ENCODE results near the gene PTRH1. TPM values are rescaled to one million over a fixed set of nuclear protein-coding genes. Genes with fewer than 3 reads are reported as not detected.

The PTRH1 gene
- polyA plus RNA-seq, 1 of the 3 experiments (the other 2 are of a cell fraction), result 42.2 TPM

DNA sequence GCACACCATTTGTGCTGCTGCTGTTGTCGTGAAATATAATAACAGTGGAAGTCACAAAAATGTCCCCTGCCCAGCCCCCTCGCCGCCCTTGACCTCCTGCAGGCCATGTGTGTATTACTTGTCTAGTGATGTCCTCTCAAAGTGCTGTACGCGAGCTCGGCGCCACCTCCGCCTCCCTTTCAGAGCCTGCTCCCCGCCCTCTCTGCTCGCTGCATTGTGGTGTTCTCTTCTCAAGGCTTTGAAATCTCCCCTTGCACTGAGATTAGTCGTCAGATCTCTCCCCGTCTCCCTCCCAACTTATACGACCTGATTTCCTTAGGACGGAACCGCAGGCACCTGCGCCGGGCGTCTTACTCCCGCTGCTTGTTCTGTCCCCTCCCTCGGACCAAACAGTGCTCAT, 23.4 kb downstream of the PTRH1 start:
- no peaks in the 10 kb centered on the region for H3K9me3 ChIP-seq
- H3K79me2 ChIP-seq (ENCODE audit: insufficient read depth), result no peaks in the 10 kb centered on the region
- H2AFZ ChIP-seq (ENCODE audit: low read depth), result no peak overlapping the region
- no peak for DNase-seq
- H3F3A ChIP-seq (replicated peaks; ENCODE audit: insufficient read depth), result peaks cover 3% of the 10 kb centered on the region
- ChIA-PET POLR2A (interaction anchor here (1.4 kb wide), 1 partner anchor 9 kb away, joined by 3 read pairs; no protein-coding TSS in a partner anchor), CTCF (interaction anchor here (0.9 to 2.2 kb wide), 4 partner anchors 18 to 177 kb away, joined by 3 to 9 read pairs (median 4); partner anchors contain the start of gene TOR2A)
- no peak overlapping the region for H3K9ac ChIP-seq
- no peaks in the 10 kb centered on the region for H3K9me2 ChIP-seq
- no peak for TF ChIP-seq EZH2phosphoT487 (IDR thresholded peaks at IDR 0.05; ENCODE audit: borderline replicate concordance, low read depth)
- peaks cover 0 to 3% of the 10 kb centered on the region in 2 experiments; a peak in 1 of 4 replicates for H3K4me1 ChIP-seq (ENCODE audit: control insufficient read depth in 1 of 2, insufficient read depth in 2 of 2, low read depth in 1 of 2, low read length in 1 of 2)
- no peaks in the 10 kb centered on the region for H4K20me1 ChIP-seq (ENCODE audit: insufficient read depth)
- H3K4me2 ChIP-seq, result no peak overlapping the region
- no peak overlapping the region for H3K4me3 ChIP-seq (ENCODE audit: low read depth in 2 of 2, low read length in 1 of 2)
- WGBS (ENCODE audit: low lambda C conversion rate), result 94% methylated on average over 20 of the region's 20 CpGs
- no peak overlapping the region for H3K27ac ChIP-seq (ENCODE audit: low read depth in 2 of 2, low read length in 1 of 2)
- H3K36me3 ChIP-seq (replicated peaks in 1 of 2; ENCODE audit: control insufficient read depth in 1 of 2, insufficient read depth in 2 of 2, low read length in 1 of 2), result peaks cover 12 to 44% of the 10 kb centered on the region in 2 experiments
- no peaks in the 10 kb centered on the region for H3K27me3 ChIP-seq (ENCODE audit: insufficient read depth)

DNA sequence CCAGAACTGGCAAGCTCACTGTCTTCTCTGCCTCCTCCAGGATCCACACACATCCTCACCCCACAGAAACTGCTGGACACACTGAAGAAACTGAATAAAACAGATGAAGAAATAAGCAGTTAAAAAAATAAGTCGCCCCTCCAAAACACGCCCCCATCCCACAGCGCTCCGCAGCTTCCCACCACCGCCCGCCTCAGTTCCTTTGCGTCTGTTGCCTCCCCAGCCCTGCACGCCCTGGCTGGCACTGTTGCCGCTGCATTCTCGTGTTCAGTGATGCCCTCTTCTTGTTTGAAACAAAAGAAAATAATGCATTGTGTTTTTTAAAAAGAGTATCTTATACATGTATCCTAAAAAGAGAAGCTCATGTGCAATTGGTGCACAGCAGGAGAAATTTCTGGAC, 24.7 kb downstream of the PTRH1 start:
- Histone ChIP-seq H3K27me3 (ENCODE audit: insufficient read depth) (no peaks in the 10 kb centered on the region), H3K9me2 (no peaks in the 10 kb centered on the region), H3K4me1 (ENCODE audit: control insufficient read depth in 1 of 2, insufficient read depth in 2 of 2, low read depth in 1 of 2, low read length in 1 of 2) (peaks cover 0 to 6% of the 10 kb centered on the region in 2 experiments; a peak in 1 of 4 replicates), H3K9me3 (no peaks in the 10 kb centered on the region), H3K4me2 (no peak overlapping the region), H3K27ac (ENCODE audit: low read depth in 2 of 2, low read length in 1 of 2) (no peak overlapping the region), H3K79me2 (ENCODE audit: insufficient read depth) (no peaks in the 10 kb centered on the region), H4K20me1 (ENCODE audit: insufficient read depth) (no peaks in the 10 kb centered on the region), H3F3A (replicated peaks; ENCODE audit: insufficient read depth) (peaks cover 3% of the 10 kb centered on the region), H3K9ac (no peak overlapping the region), H2AFZ (ENCODE audit: low read depth) (no peak overlapping the region), H3K4me3 (ENCODE audit: low read depth in 2 of 2, low read length in 1 of 2) (no peak overlapping the region), H3K36me3 (replicated peaks in 1 of 2; ENCODE audit: control insufficient read depth in 1 of 2, insufficient read depth in 2 of 2, low read length in 1 of 2) (peaks cover 18 to 46% of the 10 kb centered on the region in 2 experiments)
- CTCF ChIA-PET, result interaction anchor here (0.9 to 2.2 kb wide), 3 partner anchors 44 to 179 kb away, joined by 3 to 9 read pairs (median 4); partner anchors contain the start of gene TOR2A
- POLR2A ChIA-PET, result no interaction called here
- no peak for DNase-seq
- 97% methylated on average over 10 of the region's 10 CpGs for WGBS (ENCODE audit: low lambda C conversion rate)
- TF ChIP-seq, protein P1, sequence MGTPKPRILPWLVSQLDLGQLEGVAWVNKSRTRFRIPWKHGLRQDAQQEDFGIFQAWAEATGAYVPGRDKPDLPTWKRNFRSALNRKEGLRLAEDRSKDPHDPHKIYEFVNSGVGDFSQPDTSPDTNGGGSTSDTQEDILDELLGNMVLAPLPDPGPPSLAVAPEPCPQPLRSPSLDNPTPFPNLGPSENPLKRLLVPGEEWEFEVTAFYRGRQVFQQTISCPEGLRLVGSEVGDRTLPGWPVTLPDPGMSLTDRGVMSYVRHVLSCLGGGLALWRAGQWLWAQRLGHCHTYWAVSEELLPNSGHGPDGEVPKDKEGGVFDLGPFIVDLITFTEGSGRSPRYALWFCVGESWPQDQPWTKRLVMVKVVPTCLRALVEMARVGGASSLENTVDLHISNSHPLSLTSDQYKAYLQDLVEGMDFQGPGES (IDR thresholded peaks at IDR 0.05; ENCODE audit: low read depth, low read length), result no peak
- no peak for TF ChIP-seq GATA2 (CRISPR knock-in tag; IDR thresholded peaks at IDR 0.05)
- TF ChIP-seq RCOR1 (IDR thresholded peaks at IDR 0.05; ENCODE audit: low read length), result no peak
- no peak for TF ChIP-seq FOSL2 (IDR thresholded peaks at IDR 0.05; ENCODE audit: borderline replicate concordance, low read depth)
- TF ChIP-seq, protein P2, sequence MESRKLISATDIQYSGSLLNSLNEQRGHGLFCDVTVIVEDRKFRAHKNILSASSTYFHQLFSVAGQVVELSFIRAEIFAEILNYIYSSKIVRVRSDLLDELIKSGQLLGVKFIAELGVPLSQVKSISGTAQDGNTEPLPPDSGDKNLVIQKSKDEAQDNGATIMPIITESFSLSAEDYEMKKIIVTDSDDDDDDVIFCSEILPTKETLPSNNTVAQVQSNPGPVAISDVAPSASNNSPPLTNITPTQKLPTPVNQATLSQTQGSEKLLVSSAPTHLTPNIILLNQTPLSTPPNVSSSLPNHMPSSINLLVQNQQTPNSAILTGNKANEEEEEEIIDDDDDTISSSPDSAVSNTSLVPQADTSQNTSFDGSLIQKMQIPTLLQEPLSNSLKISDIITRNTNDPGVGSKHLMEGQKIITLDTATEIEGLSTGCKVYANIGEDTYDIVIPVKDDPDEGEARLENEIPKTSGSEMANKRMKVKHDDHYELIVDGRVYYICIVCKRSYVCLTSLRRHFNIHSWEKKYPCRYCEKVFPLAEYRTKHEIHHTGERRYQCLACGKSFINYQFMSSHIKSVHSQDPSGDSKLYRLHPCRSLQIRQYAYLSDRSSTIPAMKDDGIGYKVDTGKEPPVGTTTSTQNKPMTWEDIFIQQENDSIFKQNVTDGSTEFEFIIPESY (IDR thresholded peaks at IDR 0.05; ENCODE audit: borderline replicate concordance, low read depth), result no peak
- TF ChIP-seq TEAD4 (IDR thresholded peaks at IDR 0.05; ENCODE audit: borderline replicate concordance, insufficient read depth), result no peak
- no peak for TF ChIP-seq MEF2A (IDR thresholded peaks at IDR 0.05; ENCODE audit: borderline replicate concordance, low read depth)
- no peak for TF ChIP-seq RAD21 (IDR thresholded peaks at IDR 0.05; ENCODE audit: low read length)
- TF ChIP-seq FOXJ3 (CRISPR knock-in tag; IDR thresholded peaks at IDR 0.05), result no peak
- no peak for TF ChIP-seq ELF1 (IDR thresholded peaks at IDR 0.05)
- TF ChIP-seq, protein P3, sequence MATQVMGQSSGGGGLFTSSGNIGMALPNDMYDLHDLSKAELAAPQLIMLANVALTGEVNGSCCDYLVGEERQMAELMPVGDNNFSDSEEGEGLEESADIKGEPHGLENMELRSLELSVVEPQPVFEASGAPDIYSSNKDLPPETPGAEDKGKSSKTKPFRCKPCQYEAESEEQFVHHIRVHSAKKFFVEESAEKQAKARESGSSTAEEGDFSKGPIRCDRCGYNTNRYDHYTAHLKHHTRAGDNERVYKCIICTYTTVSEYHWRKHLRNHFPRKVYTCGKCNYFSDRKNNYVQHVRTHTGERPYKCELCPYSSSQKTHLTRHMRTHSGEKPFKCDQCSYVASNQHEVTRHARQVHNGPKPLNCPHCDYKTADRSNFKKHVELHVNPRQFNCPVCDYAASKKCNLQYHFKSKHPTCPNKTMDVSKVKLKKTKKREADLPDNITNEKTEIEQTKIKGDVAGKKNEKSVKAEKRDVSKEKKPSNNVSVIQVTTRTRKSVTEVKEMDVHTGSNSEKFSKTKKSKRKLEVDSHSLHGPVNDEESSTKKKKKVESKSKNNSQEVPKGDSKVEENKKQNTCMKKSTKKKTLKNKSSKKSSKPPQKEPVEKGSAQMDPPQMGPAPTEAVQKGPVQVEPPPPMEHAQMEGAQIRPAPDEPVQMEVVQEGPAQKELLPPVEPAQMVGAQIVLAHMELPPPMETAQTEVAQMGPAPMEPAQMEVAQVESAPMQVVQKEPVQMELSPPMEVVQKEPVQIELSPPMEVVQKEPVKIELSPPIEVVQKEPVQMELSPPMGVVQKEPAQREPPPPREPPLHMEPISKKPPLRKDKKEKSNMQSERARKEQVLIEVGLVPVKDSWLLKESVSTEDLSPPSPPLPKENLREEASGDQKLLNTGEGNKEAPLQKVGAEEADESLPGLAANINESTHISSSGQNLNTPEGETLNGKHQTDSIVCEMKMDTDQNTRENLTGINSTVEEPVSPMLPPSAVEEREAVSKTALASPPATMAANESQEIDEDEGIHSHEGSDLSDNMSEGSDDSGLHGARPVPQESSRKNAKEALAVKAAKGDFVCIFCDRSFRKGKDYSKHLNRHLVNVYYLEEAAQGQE (IDR thresholded peaks at IDR 0.05; ENCODE audit: low read depth, low read length), result no peak
